ENCODE results near the gene FGF18. TPM values are rescaled to one million over a fixed set of nuclear protein-coding genes. Genes with fewer than 3 reads are reported as not detected.
A peak's percentile ranks its signal among the peaks of the same experiment; 100 is the strongest.

The FGF18 gene
- total and polyA plus RNA-seq, 9 of the 15 experiments (the other 6 are each of a cell fraction or from before 2014, with no cell fraction given) = 0.05 to 0.18 (median 0.11) TPM; not detected in 6

DNA sequence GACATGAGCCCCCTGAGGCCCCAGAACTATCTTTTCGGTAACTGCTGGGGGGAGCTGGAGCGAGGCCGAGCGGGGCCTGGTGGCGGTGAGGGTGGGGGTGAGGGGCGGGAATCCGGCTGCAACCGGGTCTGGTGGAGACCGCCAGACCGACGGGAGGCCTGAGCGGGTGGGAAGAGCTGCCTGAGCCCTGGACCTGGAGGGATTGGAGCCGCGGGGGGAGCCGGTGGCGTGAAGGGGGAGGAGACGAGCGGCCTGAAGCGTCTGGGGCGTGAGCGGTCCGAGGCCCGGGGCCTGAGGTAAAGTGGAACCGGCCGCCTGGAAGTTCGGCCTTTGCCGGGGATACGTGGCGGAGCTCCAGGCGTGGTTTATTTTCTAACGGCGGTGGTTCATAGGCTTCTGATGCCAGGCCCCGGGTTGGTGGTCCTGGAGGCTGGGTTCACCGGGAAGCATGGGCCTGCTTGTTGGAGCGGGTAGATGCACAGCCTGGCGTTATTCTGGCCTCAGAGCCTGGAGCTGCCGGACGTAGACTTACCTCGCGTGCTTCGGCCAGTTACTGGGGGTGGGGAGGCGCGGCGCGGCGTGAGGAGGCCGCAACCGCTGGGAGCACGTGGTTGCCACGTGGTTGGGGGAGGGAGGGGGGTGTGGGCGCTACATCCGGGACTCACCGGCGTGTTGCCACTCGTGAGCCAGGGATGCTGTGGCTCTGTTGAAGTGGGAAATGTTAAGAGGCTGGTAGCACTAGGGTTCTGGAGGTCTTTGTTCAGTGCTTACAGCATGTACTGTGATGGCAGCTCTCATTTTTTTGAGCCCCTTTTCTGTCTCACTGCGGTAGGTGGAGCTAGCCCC, 31.3 kb upstream of the FGF18 start (continued):
- TF ChIP-seq SRSF3 (IDR thresholded peaks at IDR 0.05; ENCODE audit: insufficient read depth, low read length) = no peak
- TF ChIP-seq PHF8 (IDR thresholded peaks at IDR 0.05; ENCODE audit: borderline replicate concordance, low read length) = peak; percentile 27
- TF ChIP-seq SMARCE1 (IDR thresholded peaks at IDR 0.05) = no peak
- TF ChIP-seq IRF9 (tag; IDR thresholded peaks at IDR 0.05) = no peak
- TF ChIP-seq ZBTB43 (CRISPR knock-in tag; IDR thresholded peaks at IDR 0.05) = no peak
- no peak for TF ChIP-seq ZNF282 (CRISPR knock-in tag; IDR thresholded peaks at IDR 0.05)
- TF ChIP-seq ETS1 (conservative IDR thresholded peaks at IDR 0.05; ENCODE audit: control insufficient read depth, low read depth, low read length) = peak; percentile 96
- peak in 1 of 2 experiments; percentile 82; a peak in 2 of 4 replicates for TF ChIP-seq KDM4B (IDR thresholded peaks at IDR 0.05; ENCODE audit: borderline replicate concordance in 2 of 2, low read depth in 1 of 2)
- no peak for TF ChIP-seq FOS (IDR thresholded peaks at IDR 0.05; ENCODE audit: extremely low read depth, insufficient read length)
- no peak for TF ChIP-seq ZNF134 (CRISPR knock-in tag; conservative IDR thresholded peaks at IDR 0.05)
- no peak for TF ChIP-seq SLC30A9 (CRISPR knock-in tag; IDR thresholded peaks at IDR 0.05)
- no peak; the same call in 1 of the 2 replicates for TF ChIP-seq MYBL2 (IDR thresholded peaks at IDR 0.05; ENCODE audit: low read depth)
- TF ChIP-seq MYBL2 (CRISPR knock-in tag; IDR thresholded peaks at IDR 0.05; ENCODE audit: borderline replicate concordance) = no peak
- TF ChIP-seq EWSR1 (IDR thresholded peaks at IDR 0.05; ENCODE audit: borderline replicate concordance, low read depth, partially characterized antibody) = no peak
- TF ChIP-seq ILF3 (IDR thresholded peaks at IDR 0.05; ENCODE audit: borderline replicate concordance) = no peak
- no peak for TF ChIP-seq ZNF644 (tag; IDR thresholded peaks at IDR 0.05; ENCODE audit: low read depth)
- no peak for TF ChIP-seq IRF2 (CRISPR knock-in tag; IDR thresholded peaks at IDR 0.05)
- TF ChIP-seq RFX7 (CRISPR knock-in tag; IDR thresholded peaks at IDR 0.05) = no peak
- no peak for TF ChIP-seq RBM17 (IDR thresholded peaks at IDR 0.05; ENCODE audit: borderline replicate concordance, low read depth, low read length)
- TF ChIP-seq COPS2 (conservative IDR thresholded peaks at IDR 0.05) = no peak
- no peak for TF ChIP-seq ZNF77 (CRISPR knock-in tag; IDR thresholded peaks at IDR 0.05)
- TF ChIP-seq, protein P1, sequence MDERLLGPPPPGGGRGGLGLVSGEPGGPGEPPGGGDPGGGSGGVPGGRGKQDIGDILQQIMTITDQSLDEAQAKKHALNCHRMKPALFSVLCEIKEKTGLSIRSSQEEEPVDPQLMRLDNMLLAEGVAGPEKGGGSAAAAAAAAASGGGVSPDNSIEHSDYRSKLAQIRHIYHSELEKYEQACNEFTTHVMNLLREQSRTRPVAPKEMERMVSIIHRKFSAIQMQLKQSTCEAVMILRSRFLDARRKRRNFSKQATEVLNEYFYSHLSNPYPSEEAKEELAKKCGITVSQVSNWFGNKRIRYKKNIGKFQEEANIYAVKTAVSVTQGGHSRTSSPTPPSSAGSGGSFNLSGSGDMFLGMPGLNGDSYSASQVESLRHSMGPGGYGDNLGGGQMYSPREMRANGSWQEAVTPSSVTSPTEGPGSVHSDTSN (CRISPR knock-in tag; IDR thresholded peaks at IDR 0.05; ENCODE audit: low read depth) = no peak
- TF ChIP-seq, protein P1 (tag; conservative IDR thresholded peaks at IDR 0.05; ENCODE audit: low read depth) = no peak
